NCI-H2081 treated with DMSO at 0.1 percent for 48 hours (cell line): Measurements from ENCODE around the gene AMPD3.

Experiments
- DNase-seq: peaks from one replicate; lab custom pipeline; 2025; lab: John Stamatoyannopoulos, UW

Gene AMPD3

DNA sequence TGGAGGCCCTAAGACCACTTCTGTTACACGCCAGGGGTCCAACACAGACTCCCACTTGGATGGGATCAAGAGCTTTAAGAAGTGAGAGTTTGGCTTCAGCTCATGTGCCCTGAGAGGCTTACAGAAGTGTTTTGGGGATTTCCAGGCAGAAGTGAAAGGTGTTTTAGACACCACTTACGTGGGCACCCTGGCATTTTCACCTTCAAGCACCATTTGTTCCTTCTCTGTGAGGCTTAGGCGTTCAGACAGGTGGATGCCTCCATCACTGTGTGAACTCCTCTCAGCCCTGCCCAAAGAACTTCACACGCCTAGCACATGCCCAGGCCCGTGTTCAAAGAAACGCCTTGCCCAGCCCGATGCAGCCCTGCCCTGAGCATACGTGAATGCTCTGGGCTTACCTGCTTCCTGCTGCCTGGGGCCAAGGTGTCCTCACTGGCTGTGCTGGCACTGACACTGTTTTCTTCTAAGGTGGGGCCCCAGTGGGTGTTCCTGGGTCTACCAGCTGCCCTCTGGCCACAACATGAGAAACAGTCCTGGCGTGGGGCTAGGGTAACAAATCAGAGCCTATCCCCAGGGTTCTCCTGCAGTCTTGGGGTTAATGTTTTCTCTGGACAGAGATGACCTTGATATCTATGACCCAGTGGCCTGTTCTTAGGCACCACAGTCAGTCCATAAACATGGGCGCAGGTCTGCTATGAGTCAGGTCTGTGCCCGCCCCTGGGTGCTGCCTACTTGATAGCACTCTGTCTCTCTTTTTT lies 34.0 kb downstream of the AMPD3 start:
- DNase-seq, result no peak

DNA sequence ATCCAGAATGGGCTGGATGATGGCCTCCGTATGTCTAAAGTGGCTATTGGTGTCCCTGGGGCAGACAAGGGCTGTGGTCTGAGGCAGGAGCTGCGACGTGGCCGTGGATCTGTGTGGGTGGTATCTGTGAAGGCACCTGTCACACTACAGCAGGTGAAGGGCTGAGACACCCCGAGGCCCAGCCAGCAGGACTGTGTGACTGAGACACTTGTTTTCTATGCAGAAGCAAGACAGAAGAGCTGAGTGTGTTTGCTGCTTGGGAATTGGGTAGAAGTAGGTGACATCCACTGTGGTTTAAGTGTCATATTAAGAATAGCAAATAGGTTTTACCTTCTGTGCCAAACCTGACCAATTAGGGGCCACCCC lies 35.0 kb downstream of the AMPD3 start:
- DNase-seq, result no peak

DNA sequence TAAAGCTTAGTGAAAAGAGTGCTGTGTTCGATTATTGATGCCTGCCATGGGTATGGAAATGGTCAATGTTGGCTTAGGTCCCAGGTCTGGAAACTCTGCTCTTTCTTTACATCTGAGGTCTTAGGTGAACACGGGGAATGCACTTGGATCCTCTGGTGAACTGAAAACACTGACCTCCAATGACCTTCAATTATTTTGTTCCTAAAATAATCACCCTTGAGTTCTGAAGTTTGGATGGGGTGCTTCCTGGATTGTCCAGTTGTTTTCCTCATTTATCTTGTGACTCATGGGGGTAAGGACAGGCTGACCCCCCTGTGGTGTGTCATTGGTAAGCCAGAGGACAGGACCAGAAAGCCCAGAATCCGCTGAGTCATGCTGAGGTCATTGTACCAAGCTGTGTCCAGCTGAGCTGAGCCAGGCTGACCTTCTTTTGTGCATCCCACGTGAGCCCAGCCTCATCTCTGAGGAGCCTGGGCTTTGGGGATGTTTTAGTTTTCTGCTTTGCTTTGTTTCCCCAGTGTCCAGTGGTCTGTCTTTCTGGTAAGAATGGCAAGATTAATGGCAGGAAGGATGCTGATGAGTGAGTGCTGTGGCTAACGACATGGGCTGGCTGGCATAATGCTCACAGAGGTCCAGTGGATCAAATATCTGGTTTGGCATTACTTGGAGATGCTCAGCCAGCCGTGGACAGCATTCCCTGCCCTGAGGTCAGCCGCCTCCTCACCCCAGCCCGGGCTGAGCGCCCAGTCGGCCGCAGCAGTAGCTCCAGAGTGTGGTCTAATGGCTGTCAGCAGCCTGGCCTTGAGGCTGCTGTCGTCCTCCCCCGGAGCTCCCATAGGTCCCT lies 35.6 kb downstream of the AMPD3 start:
- no peak for DNase-seq

DNA sequence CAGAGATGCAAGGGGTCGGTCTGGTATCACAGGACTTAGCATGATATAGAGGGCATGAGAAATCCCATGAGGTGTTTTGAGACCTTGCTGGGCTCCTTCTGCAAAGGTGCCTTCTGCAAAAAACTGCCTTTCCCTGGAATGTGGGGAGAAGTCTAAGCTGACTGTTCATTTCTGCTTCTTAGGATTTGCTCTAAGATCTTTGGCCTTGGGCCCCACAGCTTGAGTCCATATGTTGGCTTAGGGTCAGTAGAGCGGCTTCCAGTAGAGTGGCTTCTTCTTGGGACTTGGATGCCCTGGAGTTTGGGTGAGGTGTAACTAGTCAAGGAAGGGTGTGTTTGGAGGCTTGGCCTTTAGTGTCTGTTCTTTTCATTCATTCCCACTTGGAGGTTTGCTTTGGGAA lies 37.0 kb downstream of the AMPD3 start:
- DNase-seq, result no peak

DNA sequence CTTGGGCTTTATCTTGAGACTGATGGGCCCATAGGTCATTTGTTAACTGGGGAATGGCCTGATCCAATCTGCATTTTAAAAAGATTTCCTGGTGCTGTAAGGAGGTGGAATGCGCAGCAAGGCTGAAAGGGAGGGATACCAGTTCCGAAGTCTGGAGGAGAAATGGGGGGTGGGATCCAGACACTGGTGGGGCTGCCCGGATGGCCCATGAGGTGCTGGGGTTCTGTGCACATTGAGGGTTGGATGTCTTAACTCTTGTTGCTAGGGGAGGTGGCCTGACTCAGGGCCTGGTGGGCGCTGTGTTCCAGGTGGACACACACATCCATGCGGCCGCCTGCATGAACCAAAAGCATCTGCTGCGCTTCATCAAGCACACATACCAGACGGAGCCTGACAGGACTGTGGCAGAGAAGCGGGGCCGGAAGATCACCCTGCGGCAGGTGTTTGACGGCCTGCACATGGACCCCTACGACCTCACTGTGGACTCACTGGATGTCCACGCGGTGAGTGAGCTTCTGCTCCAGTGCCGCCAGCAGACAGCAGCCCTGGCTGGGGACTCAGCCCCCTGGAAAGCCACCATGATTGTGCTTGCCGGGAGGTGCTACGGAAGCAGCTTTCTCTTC lies 38.1 kb downstream of the AMPD3 start:
- DNase-seq, result no peak

DNA sequence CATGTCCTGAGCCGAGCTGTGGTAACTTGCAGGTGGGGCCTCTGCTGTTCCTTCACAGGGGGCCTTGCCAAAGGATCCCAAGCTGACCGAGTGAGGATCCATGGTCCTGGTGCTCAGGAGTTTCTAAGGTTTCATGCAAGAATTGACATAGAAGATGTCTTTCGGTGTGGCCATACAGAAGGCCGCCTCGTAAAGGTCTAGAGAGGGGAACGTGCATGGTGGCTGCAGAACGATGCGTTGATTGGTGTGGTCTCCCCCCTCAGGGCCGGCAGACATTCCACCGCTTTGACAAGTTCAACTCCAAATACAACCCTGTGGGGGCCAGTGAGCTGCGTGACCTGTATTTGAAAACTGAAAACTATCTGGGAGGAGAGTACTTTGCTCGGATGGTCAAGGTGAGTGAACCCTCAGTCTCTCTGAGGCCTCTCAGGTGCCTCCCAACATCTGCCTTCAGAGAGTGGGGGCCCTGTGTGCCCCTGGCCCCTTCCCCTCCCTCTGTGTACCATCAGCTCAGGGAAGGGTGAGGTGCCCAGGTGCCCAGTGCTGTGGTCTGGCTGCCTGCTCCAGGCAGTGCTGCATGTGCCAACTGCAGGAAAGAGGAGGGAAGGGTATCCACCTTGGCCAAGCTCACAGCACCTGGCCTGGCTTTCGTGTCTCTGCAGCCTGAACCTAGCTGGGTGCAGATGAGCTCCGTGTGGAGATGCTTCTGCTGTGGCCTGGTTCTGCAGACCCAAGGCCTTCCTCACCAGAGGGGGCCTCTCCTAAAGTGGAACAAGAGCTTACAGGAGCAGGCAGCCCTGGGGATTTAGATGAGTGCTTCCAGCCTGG lies 39.8 kb downstream of the AMPD3 start:
- no peak for DNase-seq

DNA sequence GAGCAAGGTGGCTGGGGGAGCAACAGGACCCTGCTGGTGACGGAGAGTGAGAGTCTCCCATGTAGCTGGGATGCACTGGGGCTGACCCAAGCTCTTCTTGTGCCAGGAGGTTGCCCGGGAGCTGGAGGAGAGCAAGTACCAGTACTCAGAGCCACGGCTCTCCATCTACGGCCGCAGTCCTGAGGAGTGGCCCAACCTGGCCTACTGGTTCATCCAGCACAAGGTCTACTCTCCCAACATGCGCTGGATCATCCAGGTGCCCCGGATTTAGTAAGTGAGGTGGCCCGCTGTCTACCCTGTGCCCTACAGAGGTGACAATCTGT lies 40.4 kb downstream of the AMPD3 start:
- DNase-seq, result no peak

DNA sequence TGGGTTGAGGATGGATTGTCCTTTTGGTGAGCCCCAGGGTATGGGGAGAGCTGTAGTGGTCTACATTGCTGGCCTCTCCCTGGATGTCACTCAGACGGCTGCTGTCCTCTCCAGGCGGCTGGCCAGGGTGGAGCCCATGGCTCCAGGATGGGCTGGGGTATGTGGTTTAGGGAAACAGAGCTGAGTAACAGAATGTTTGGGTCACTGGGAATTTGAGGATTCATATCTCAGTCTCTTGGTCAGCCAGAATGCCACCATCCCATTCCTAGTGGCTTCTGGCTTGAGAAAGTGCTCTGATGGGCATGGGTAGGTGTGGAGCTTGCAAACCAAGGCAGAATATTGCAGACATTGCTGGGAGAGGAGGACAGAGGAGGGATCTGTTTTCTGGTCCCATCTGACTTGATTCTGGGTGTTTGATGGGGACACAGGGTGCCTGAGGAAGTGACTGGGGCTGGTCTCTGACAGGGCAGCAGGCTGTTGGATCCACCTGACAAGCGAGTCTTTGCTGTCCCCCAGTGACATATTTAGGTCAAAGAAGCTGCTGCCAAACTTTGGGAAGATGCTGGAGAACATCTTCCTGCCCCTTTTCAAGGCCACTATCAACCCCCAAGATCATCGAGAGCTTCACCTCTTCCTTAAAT lies 41.4 kb downstream of the AMPD3 start:
- DNase-seq, result no peak

DNA sequence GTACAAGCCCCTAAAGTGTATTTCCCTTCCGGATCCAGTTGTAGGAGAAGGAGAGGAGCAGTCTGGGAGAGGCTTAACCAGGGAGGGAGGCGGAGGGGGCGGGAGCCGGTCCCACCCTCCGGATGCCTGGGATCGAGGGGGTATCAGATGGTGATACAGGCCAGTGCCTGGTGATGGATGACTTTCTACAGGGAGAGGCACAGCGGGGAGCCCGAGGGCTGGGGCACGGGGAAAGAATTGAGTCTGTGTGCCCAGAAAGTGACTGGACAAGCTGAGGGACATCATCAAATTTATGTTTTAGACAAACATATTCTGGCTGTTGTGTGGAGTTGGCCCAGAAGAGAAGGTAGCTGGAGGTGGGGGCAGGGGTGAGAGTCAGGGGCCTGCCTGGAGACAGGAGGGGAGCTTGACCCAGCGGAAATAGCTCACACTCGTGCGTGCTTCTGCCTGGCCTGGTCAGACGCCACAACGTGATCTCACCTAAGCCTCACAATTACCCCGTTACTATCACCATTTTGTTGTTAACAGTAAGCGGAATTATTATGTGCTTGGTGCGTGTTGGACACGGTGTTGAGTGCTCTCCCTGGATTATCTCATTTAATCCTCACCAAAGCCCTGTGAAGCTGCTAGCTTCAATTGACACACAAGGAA lies 42.4 kb downstream of the AMPD3 start:
- DNase-seq, result no peak

DNA sequence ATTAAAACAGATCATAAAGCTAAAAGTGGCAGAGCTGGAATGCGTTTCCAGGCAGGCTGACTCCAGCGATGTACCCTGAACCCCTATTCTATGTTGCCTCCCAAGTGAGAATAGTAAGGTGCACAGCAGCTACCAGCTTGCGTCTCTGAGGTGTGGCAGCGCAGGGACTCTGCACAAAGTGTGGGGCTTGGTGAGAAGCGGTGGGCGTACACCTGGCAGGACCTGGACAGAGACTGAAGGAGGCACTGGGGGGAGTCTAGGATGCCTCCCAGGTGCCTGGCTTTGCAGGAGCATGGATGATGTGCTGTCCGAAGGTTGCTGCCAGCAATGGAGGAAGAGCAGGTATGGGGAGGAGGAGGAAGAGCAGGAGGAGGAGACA lies 42.9 kb downstream of the AMPD3 start:
- no peak for DNase-seq

DNA sequence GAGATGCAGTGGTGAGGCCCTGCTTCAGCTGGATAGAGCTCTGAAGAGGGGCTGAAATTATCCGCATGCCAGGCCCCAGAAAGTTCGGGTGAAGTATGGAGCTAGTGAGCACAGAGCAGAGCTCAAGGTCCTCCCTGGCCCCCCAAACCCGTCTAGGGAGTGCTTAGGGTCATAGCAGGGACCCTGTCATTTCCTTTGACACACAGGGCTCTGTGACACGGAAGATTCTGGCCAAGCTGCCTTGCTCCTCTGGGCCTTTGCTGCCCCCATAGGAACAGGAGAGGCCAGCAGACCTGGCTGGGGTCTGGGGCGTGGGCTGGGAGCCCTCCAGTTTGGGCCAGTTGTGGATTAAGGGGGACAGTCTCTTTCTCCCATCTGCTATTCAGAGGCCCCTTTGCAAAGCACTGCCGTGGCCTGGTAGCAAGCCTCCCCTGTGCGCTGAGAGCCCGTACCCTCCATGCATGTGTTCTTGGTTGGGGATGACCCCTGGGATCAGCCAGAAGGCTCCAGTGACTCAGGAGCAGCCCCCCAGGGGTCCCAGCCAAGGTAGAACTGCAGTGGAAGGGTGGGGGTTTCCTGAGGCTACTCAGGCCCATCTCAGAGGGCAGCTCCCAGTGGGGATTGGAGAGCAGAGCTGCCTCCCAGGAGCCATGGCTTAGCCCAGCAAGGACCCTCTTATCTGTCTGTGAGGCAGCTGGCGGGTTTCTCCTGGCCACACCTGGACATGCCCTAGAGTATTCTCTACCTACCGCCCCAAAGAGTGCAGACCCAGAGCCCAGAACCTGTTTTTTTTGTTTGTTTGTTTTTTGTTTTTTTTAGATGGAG lies 43.6 kb downstream of the AMPD3 start:
- no peak for DNase-seq

DNA sequence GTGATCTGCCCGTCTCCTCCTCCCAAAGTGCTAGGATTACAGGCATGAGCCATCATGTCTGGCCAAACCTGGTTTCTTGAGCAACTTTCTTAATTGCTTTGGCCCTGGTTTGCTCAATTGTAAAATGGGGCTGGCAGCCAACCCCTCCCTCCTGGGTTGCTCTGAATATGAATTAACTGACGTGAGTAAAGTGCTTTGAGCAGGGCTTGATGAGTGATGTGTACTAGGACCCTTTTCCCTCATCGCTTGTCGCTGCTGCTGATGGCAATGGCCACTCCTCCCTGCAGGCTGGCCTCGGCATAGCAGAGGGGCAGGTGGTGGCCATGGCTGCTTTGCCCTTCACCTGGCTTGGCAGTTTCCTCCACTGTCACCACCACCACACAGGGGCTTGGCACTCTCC lies 44.4 kb downstream of the AMPD3 start:
- no peak for DNase-seq

DNA sequence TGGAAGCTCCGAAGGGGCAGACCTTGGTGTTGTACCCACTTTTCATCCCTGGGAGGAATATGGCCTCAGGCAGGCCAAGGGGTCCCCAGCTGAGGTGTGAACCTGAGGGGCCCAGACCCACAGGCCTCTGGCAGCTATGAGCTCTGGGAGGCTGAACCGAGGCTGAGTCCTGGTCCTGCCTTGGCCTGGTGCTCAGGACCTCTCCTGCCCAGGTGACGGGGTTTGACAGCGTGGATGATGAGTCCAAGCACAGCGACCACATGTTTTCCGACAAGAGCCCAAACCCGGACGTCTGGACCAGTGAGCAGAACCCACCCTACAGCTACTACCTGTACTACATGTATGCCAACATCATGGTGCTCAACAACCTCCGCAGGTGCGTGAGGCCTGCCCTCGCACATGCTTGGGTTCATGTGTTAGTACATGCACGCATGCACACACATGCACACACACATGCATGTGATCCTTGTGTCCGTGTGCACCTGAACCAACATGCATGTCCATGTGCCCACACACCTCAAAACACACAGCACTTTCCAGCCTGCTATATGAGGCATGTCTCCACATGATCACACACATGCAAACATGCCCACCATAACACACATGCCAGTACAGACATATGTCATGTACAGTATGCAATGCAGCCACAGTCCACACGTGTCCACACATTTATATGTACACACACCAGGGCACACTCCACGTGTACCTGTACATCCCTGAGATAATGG lies 45.0 kb downstream of the AMPD3 start:
- no peak for DNase-seq

DNA sequence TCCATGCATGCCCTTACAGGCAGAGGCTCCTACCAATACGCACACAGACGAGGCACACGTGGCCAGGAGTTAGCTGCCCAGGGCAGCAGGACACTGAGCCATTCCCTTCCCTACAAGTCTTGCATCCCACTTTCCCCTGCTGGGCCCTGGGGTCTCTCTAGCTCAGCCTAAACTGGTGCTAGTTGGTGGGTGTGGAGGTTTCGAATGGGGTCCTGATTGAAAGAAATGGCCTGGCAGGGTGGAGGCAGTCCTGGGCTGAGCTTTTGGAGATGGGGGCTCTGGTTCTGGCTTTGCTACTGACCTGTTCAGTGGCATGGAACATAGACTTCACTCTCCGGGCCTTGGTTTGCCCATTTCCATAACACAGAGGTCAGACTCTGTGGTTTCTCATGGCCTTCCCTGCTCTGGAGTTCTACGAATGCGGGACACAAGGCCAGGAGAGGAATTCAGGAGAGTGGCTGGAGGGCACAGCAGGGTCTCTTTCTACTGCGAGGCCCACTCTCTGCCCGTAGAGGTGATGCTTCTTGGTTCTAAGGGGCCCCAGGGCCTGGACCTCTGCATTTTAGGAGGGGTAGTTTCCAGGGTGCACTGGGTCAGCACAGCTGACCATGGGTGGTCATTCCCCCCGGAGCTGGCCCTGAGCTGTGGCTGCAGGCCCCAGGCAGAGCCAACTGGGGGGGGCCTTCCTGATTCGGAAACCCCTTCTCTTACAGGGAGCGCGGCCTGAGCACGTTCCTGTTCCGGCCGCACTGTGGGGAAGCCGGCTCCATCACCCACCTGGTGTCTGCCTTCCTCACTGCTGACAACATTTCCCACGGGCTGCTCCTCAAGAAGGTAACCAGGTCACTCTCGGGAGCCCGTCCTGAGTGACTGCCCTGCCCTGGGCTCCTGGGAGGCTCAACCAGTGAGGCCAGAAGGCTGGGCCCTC lies 46.0 kb downstream of the AMPD3 start:
- DNase-seq, result no peak

DNA sequence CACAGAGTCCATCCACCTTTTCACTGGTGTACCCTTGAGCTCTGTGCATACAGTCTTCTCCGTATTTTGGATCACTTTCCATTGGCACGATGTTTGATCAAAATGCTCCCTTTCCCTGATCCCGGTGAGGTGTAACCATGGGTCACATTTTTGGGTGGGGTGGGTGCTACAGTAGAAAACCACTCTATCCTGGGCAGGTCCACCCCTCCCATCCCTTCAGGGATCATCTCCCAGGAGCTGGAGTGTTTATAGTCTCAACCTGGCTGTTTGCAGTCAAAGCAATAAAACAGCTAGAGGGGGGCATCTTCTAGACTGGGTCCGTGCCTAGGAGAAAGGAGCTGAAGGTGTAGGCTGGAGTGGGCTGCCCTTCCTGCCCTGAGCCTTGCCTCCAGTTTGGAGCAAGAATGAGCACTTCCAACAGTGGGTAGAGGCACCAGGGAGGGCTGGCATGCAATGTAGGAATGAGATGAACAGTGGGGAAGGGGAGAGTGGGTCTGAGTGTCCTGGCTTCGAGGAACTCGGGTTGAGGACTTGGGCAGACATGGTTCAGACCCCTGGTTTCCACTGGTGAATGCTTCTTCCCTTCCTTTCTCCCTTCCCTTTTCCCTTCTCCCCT lies 47.1 kb downstream of the AMPD3 start:
- no peak for DNase-seq

DNA sequence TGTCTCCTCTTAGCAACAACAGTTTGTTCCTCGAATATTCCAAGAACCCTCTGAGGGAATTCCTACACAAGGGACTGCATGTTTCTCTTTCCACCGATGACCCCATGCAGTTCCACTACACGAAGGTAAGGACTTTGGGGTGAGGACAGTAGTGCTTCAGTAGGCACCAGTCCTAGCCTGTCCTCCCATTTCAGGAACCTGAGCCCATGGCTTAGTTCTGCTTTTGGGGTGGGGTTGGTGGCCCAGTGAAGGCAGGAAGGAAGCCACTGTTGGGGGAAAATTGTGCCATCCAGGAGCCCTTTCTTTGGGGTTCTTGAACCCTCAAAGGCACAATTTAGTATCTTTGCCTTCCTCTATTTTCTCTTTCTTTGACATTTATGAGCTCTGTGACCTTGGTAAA lies 47.7 kb downstream of the AMPD3 start:
- DNase-seq, result no peak

DNA sequence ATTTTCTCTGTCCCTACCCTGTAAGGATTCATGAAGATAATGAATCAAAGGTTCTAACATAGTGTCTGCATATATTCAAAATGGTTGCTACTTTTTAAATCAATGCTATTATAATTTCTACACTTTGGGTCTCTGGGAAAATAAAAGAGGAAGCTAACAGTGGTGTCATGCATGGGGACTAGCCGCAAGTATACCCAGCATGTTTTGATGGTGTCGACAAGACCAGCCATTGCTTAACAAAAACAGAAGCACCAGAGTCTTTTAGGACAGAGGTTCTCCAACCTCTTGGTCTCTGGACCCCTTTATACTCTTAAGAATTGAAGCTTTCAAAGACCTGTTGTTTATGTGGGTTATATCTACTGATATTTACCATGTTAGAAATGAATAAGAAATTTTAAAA lies 48.2 kb downstream of the AMPD3 start:
- DNase-seq, result no peak

DNA sequence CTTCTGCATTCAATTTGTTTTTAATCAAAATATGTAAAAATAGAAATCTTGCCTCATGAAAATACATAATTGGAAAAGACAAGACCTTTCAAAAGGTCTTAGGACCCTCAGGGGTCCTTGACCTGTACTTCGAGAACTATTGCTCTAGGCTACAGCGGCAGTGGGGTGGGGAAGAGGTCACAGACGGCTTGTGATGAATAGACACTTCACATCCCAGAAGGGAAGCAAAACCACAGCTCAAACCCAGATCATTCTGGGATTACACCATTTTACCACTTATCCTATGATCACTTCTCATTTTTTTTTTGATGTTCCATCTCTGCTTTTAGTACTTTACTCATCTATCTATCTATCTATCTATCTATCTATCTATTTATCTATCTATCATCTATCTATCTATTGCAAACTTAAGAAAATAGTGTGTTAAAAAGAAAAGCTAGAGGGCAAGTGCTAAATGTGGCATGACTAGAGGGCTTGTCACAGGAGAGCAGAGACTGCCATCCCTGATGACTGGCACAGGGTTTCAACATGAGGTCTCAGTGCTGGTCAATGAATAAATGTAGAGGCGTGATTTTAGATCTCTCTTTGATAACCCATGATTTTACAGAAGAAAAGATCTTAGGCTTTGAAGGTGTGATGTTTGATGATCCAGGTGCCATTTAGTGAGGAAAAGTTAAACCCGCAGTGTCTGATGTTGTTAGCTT lies 48.9 kb downstream of the AMPD3 start:
- DNase-seq, result no peak
